Measurements from ENCODE around the gene CD300LD.
"Not testable (repeated sequence)": the region's sequence is repeated elsewhere in the genome, so short reads cannot be mapped to it uniquely, and the experiment has no call there.

The CD300LD gene

GRCh38 chr17:74592087-74592990 is at the start of gene CD300LD:
CD300LD (minus strand) TSS chr17:74592283; CDS start chr17:74592202, 81 bp downstream.
- DNase-seq: no peak

GRCh38 chr17:74641224-74641957 is 49.3 kb upstream of the CD300LD start:
- no peak for DNase-seq

GRCh38 chr17:74639704-74640151 is 47.6 kb upstream of the CD300LD start:
- no peak for DNase-seq

- DNase-seq: no peak
Measured at GRCh38 chr17:74637926-74638325, 45.8 kb upstream of the CD300LD start.

DNA sequence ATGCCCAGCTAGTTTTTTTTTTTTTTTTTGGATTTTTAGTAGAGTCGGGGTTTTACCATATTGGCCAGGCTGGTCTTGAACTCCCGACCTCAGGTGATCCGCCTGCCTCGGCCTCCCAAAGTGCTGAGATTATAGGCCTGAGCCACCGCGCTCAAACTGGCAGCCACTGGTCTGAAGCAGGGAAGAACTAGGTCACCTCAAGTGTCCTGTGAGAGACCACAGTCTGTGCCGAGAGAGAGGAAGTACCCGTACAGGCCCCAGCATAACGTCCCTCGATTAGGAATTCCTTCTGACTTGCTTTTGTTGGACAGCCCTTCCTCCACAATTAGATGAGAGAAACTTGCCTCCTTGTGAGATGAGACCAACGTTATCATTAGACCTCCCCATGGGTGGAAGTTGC is 45.2 kb upstream of the CD300LD start:
- no peak for DNase-seq

DNA sequence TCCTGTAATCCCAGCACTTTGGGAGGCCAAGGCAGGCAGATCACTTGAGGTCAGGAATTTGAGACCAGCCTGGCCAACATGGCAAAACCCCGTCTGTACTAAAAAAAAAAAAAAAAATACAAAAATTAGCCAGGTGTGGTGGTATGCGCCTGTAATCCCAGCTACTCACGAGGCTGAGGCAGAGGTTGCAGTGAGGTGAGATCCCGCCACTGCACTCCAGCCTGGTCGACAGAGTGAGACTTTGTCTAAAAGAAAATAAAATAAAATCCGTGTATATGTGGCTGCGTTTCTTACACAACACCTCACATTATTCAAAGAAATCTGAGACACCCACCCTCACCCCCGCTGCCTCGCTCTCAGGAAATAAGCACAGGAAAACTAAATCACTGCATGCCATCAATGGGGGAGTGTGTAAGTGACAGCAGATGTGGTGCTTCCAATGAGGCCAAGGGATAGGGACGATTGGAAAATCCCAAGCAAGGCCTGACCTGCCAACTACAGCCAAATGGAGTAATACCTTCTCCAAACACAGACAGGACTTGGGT is 44.5 kb upstream of the CD300LD start:
- not testable (repeated sequence) for DNase-seq

- DNase-seq: no peak
Measured at GRCh38 chr17:74635418-74635817, 43.3 kb upstream of the CD300LD start.

GRCh38 chr17:74633326-74633725 is 41.2 kb upstream of the CD300LD start:
- DNase-seq: no peak

DNA sequence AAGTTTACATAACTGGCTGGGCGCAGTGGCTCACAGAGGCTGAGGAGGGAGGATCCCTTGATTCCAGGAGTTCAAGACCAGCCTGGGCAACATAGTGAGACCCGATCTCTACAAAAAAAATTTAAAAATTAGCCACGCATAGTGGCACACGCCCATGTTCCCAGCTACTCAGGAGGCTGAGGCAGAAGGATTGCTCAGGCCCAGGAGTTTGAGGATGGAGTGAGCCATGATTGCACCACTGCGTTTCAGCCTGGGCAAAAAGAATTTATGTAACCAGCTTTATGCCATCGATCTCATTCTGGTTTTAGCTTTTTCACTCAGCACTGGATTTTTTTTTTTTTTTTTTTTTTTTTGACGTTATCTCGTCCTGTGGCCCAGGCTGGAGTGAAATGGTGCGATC is 40.5 kb upstream of the CD300LD start:
- DNase-seq: no peak

DNA sequence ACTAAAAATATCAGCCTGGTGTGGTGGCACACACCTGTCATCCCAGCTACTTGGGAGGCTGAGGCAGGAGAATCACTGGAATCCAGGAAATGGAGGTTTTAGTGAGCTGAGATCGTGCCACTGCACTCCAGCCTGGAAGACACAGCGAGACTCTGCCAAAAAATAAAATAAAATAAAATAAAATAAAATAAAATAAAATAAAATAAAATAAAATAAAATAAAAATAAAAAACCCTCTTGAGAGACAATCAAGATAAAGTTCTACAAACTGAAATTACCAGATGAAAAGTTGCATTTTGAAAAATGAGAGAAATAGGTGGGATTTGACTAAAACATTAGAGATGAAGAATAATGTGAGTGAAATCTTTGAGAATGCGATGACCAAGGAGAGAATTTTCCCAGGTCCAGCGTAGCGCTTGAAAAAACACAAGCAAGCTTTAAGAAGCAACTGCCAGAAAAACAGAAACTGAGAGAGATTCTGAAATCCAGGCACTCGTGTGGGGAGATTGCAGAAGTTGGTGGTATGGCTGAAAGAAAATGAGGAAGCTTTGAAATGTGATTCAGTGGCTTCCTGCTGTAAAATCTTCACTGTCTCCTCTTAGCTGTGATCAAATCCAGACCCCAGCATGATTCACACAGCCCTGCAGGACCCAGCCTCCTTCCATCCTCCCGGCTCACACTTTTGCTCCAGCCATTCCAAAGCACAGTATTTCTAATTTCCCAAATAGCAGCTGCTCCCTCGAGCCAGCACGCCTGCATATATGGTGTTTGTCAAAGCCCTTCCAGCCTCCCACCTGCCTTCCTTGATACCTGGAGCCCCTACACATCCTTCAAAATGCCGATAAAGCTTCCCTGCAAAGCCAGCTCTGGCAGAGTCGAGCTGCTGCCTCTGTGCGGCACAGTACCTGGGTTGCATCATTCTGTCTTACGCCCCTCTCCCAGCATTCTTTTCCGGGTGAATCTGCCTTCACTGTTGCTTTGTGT is 39.7 kb upstream of the CD300LD start:
- DNase-seq: no peak

DNA sequence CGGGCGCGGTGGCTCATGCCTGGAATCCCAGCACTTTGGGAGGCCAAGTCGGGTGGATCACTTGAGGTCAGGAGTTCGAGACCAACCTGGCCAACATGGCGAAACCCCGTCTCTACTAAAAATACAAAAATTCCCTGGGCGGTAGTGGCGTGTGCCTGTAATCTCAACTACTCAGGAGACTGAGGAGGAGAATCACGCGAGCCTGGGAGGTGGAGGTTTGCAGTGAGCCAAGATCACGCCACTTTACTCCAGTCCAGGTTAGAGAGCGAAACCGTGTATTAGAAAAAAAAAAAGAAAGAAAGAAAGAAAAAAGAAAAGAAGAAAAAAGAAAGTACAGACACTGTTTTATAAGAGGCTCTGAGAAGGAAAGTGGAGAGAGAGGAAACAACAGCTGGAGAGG is 38.2 kb upstream of the CD300LD start:
- DNase-seq: not testable (repeated sequence)

- DNase-seq: no peak
Measured at GRCh38 chr17:74625661-74626060, 33.6 kb upstream of the CD300LD start.

GRCh38 chr17:74624131-74624530 is 32.0 kb upstream of the CD300LD start:
- no peak for DNase-seq

DNA sequence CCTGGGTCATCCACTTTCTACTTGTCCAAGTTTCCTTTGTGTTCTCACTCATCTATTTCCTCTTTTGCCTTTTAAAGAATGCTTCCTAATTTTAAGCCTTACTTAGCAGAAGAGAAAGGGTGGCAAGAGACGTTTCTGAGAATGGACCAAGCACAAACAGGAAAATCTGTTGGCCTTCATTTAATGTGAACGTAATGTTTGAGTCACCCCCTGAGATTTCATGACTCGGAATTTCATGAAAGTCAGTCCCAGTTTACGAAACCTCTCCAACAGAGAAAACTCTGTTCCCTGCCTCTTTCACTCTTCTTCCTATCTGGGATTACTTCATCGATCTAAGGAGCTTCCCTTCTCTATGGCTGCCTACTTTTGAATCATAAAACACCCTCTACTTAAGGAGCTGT is 31.6 kb upstream of the CD300LD start, which contains the start of gene CD300E:
TSS of gene CD300E (minus strand) at position 46 of the 401 bp plus-strand sequence. CDS start 117 bp downstream, outside the sequence.
- DNase-seq: no peak

DNA sequence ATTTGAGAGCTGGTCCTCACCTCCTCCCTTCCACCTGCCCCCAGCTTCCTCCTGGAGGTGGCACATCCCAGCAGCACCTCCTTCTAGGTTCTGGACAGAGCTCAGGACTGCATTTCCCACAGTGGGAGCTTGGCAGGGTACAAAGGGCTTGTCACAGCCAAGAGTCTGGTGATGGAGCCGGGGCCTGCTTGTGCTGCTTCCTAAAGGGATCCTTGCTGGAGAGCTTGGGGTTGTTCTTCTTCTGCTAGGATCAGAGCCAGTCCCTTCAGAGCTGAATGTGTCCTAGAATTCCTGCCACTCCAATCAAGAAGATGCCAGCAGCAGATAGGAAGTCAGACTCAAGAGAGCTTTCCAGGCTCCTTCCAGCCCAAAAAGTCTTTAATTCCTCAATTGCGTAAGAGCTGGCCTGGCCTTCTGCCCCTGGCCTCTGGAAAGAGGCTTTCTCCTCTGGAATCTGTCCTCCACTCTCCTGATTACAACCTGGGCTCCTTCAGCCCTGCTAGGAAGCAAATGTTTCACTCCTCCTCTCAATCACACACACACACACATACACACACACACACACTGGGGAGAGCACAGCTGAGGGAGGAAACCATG is 27.1 kb upstream of the CD300LD start:
- DNase-seq: no peak

- DNase-seq: no peak
Measured at GRCh38 chr17:74618451-74618850, 26.4 kb upstream of the CD300LD start.

GRCh38 chr17:74616696-74617095 is 24.6 kb upstream of the CD300LD start:
- DNase-seq: no peak

GRCh38 chr17:74612046-74612445 is 20.0 kb upstream of the CD300LD start:
- no peak for DNase-seq

DNA sequence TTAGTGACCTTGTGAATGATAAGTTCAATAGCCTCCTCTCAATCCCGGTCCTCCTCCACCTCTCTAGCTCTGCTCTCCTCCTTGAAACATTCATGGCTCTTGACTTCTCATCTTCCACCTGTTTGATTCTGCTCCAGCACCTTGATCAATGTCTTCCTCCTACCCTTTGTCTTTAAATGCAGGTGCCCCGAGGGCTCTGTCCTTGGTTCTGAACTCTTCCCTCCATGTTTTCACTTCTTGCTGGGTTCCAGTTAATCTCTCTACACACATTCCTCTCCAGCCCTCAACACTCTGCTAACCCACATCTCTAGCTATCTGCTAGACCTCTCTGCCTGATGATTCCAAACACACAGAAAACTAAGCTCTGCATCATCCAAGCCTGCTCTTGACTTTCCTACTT is 18.0 kb upstream of the CD300LD start:
- no peak for DNase-seq

- no peak for DNase-seq
Measured at GRCh38 chr17:74608511-74608910, 16.4 kb upstream of the CD300LD start.

DNA sequence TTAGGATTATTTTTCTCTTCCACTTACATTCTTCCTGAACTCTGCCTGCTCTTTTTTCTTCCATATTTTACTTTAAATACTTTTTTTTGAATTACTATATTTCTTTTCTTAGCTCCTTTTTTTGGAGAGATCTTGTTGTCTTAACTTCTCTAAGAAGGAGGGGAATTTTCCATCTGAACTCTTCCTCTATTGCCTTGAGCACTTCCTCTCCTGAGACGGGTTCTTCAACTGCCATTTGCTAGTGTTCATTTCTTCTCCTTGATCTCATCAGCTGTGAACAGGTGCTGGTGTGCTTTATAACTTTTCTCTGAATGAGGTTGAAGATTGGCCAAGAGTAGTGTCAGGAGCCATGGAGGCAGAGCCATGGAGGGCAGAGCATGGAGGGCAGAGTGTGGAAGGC is 15.1 kb upstream of the CD300LD start:
- DNase-seq: no peak

- no peak for DNase-seq
Measured at GRCh38 chr17:74606050-74606449, 14.0 kb upstream of the CD300LD start.

All from NCI-H1048 (cell line).